Nephron progenitor cell (in vitro differentiated cells): ENCODE data around the gene FARP1.

Experiments
- DNase-seq: peaks from one replicate; pipeline ENCODE4 v3.0.0; 2021
- H3K27ac Mint-ChIP-seq: 2 replicates; pipeline ENCODE4 v1.8.0; 2021; ENCODE audit warnings: mild to moderate bottlenecking, moderate library complexity, mixed read lengths
- H3K27me3 Mint-ChIP-seq: 2 replicates; pipeline ENCODE4 v1.8.0; 2021; ENCODE audit warnings: mild to moderate bottlenecking, low read depth, mixed read lengths; ENCODE audit not compliant: poor library complexity
- H3K36me3 Mint-ChIP-seq: 2 replicates; pipeline ENCODE4 v1.8.0; 2021; ENCODE audit warnings: low read depth, mixed read lengths
- H3K4me1 Mint-ChIP-seq: 2 replicates; pipeline ENCODE4 v1.8.0; 2021; ENCODE audit warnings: mixed read lengths
- H3K4me3 Mint-ChIP-seq: 2 replicates; pipeline ENCODE4 v1.8.0; 2021; ENCODE audit warnings: mild to moderate bottlenecking, moderate library complexity, mixed read lengths
- H3K9me3 Mint-ChIP-seq: 2 replicates; pipeline ENCODE4 v1.8.0; 2021; ENCODE audit warnings: mild to moderate bottlenecking, moderate library complexity, mixed read lengths
- TF ChIP-seq, protein P1 (sequence below): fragments of 200-600 bp; sonication (generic); IDR thresholded peaks from 2 replicates; pipeline ENCODE4 v1.5.0; 2021; ENCODE audit warnings: antibody characterized with exemption

Gene FARP1

DNA sequence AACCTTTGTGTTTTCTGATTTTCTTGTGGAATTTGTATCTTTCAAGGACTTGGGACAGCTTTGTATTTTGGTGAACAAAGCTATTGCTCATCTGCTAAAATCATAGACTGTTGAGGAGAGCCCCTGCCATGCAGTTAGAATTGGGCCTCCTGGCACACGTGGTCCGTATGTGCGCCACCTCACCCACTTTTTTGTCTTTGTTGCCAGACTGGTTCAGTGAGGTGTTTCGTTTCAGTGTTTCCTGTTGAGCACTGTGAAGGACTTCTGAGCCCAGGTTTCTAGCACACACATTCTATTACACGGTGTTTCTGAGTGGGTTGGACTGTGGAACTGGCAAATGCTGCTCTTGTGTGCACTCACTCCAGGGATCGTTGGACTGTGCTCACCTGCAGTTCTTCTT lies 71.8 kb downstream of the FARP1 start:
- TF ChIP-seq, protein P1, sequence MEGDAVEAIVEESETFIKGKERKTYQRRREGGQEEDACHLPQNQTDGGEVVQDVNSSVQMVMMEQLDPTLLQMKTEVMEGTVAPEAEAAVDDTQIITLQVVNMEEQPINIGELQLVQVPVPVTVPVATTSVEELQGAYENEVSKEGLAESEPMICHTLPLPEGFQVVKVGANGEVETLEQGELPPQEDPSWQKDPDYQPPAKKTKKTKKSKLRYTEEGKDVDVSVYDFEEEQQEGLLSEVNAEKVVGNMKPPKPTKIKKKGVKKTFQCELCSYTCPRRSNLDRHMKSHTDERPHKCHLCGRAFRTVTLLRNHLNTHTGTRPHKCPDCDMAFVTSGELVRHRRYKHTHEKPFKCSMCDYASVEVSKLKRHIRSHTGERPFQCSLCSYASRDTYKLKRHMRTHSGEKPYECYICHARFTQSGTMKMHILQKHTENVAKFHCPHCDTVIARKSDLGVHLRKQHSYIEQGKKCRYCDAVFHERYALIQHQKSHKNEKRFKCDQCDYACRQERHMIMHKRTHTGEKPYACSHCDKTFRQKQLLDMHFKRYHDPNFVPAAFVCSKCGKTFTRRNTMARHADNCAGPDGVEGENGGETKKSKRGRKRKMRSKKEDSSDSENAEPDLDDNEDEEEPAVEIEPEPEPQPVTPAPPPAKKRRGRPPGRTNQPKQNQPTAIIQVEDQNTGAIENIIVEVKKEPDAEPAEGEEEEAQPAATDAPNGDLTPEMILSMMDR: no peak
- Mint-ChIP-seq H3K4me3 (no peak overlapping the region), H3K4me1 (peaks cover 76% of the 10 kb centered on the region), H3K27me3 (peaks cover 3% of the 10 kb centered on the region), H3K9me3 (peaks cover 22% of the 10 kb centered on the region), H3K27ac (no peak overlapping the region), H3K36me3 (peaks cover 52% of the 10 kb centered on the region)
- DNase-seq: no peak

DNA sequence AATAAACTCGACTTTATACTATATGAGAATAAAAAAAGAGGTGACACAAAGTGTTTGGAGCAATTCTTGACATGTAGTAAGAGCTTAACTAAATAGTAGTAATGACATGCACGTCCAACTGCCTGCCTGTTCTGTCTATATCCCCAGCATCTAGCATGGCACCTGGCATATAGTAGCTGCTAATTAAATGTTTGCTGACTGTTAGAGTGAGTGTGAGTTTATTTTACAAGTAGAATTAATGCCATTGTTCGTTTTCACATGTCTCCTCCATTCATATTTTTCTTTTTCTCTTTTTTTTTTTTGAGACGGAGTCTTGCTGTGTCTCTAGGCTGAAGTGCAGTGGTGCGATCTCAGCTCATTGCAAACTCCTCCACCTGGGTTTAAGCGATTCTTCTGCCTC lies 72.6 kb downstream of the FARP1 start:
- DNase-seq: no peak
- H3K36me3 Mint-ChIP-seq: peaks cover 48% of the 10 kb centered on the region
- H3K4me1 Mint-ChIP-seq: peaks cover 84% of the 10 kb centered on the region
- peak overlapping the region; percentile 18 for H3K4me3 Mint-ChIP-seq
- H3K9me3 Mint-ChIP-seq: peaks cover 17% of the 10 kb centered on the region
- TF ChIP-seq, protein P1: no peak
- H3K27me3 Mint-ChIP-seq: peaks cover 3% of the 10 kb centered on the region
- H3K27ac Mint-ChIP-seq: peak overlapping the region; percentile 36

DNA sequence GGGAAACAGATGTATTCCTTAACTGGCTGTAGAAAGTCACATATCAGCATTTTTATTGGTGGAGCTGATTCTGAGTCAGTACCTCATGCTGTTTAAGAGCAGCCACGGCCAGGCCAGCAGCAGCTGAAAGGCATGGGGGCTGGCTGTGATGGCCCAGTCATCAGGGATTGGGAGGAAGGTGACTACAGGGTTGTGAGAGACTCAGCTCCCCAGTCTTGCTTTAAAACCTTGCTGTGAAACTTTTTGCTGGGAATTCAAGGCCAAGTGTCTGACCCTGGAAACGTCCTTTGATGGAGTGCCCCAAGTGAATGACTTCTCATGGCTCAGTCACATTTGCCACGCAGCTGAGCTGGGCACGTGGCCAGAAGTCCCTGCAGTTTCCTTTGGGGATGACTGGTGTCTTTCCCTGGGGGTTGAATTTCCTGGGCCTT lies 73.3 kb downstream of the FARP1 start:
- Mint-ChIP-seq H3K27me3 (peaks cover under 1% of the 10 kb centered on the region), H3K4me3 (no peak overlapping the region), H3K9me3 (peaks cover 11% of the 10 kb centered on the region), H3K4me1 (peaks cover 91% of the 10 kb centered on the region), H3K27ac (peak overlapping the region; percentile 36), H3K36me3 (peaks cover 42% of the 10 kb centered on the region)
- DNase-seq: no peak
- TF ChIP-seq, protein P1: no peak

DNA sequence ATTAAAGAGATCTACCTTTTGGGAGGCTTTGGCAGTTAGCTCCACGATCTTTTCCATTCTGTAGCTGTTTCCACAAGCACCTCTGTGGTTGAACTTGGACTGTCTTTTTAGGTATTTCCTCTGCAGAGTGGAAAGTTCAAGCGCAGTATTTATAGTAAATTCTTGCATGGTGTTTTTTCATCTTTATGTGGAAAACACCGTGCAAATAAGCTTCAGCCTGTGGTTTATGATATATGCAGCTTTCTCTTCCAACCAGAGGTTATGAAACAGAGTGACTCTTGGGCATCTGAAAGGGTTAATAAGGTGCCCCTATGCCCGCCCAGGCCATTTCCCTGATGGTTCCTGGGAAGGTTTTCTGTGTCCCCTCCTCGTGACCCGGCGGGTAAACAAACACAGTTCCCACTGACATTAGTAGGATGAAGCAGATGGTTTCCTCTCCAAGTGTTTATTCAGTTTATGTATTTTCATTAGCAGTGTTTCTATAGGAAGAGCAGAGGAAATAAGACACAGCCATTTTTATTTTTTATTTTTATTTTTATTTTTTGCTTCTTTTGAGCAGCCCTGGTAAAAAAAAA lies 73.9 kb downstream of the FARP1 start:
- Mint-ChIP-seq H3K27me3 (no peaks in the 10 kb centered on the region), H3K27ac (peak overlapping the region; percentile 96), H3K36me3 (peaks cover 38% of the 10 kb centered on the region), H3K4me1 (peaks cover 92% of the 10 kb centered on the region), H3K9me3 (peaks cover 4% of the 10 kb centered on the region), H3K4me3 (peak overlapping the region; percentile 38)
- no peak for DNase-seq
- TF ChIP-seq, protein P1: no peak

DNA sequence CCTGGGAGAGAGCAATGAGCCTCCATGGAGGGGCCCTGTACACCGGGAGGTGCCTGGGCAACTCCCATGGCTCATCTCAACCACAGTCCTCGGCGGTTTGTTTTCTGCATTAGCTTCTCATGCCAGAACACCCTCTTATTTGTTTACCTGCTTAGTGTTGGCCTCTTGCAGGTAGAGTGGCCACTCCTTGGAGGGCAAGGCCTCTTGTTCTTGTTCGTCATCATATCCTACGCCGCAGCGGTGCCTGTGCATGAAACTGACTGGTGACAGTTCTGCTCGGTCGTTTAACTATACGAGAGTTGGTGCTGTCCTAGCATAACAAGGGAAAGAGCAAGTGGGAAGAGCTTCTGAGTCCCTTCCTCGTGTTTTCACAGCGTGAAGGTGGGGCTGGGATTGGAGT lies 74.7 kb downstream of the FARP1 start:
- H3K9me3 Mint-ChIP-seq: peaks cover 2% of the 10 kb centered on the region
- peaks cover 93% of the 10 kb centered on the region for H3K4me1 Mint-ChIP-seq
- no peaks in the 10 kb centered on the region for H3K27me3 Mint-ChIP-seq
- peak overlapping the region; percentile 96 for H3K27ac Mint-ChIP-seq
- peaks cover 39% of the 10 kb centered on the region for H3K36me3 Mint-ChIP-seq
- TF ChIP-seq, protein P1: no peak
- DNase-seq: no peak
- no peak overlapping the region for H3K4me3 Mint-ChIP-seq

DNA sequence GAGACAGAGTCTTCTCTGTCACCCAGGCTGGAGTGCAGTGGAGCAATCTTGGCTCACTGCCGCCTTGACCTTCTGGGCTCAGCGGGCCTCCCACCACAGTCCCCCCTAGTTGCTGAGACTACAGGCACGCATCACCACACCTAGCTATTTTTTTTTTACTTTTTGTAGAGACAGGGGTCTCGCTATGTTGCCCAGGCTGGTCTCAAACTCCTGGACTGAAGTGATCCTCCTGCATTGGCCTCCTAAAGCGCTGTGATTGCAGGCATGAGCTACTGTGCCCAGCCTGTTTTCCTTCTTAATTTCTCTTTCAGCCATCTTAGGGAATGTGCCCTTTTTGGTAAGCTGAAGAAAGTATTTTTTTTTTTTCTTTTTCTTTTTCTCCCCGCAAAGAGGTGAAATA lies 76.8 kb downstream of the FARP1 start:
- Mint-ChIP-seq H3K36me3 (peaks cover 40% of the 10 kb centered on the region), H3K4me3 (no peak overlapping the region), H3K9me3 (no peaks in the 10 kb centered on the region), H3K27ac (peak overlapping the region; percentile 86), H3K4me1 (peaks cover 91% of the 10 kb centered on the region), H3K27me3 (no peaks in the 10 kb centered on the region)
- TF ChIP-seq, protein P1: no peak
- no peak for DNase-seq
